HEK293 (cell line): ENCODE data around the gene RHCG.

Experiments
- CTCF ChIP-seq: fragments of 450-650 bp; formaldehyde crosslinking; IDR thresholded peaks from 2 replicates; pipeline ENCODE4 v1.5.1; 2016; ENCODE audit warnings: missing biosample characterization, missing genetic modification characterization
- HIC1 ChIP-seq: fragments of 450-650 bp; formaldehyde crosslinking; IDR thresholded peaks from 2 replicates; pipeline ENCODE4 v1.5.1; 2016; ENCODE audit warnings: missing biosample characterization, missing genetic modification characterization
- HOXD13 ChIP-seq: sonication (generic); formaldehyde crosslinking; IDR thresholded peaks from 2 replicates; pipeline ENCODE4 v1.8.0; 2022; ENCODE audit warnings: missing genetic modification reagents, borderline replicate concordance
- SETDB1 ChIP-seq: IDR thresholded peaks from one replicate; pipeline ENCODE4 v1.6.1; 2017; ENCODE audit warnings: mild to moderate bottlenecking, low read length, moderate library complexity, mixed read lengths; ENCODE audit not compliant: insufficient read length
- ZNF133 ChIP-seq: fragments of 450-650 bp; formaldehyde crosslinking; IDR thresholded peaks from 2 replicates; pipeline ENCODE4 v1.5.1; 2016; ENCODE audit warnings: missing biosample characterization, missing genetic modification characterization
- ZNF174 ChIP-seq: fragments of 450-650 bp; formaldehyde crosslinking; IDR thresholded peaks from 2 replicates; pipeline ENCODE4 v1.5.0; 2017; ENCODE audit warnings: missing biosample characterization, mild to moderate bottlenecking, missing genetic modification characterization
- ZNF302 ChIP-seq: fragments of 450-650 bp; formaldehyde crosslinking; IDR thresholded peaks from 2 replicates; pipeline ENCODE4 v1.5.1; 2016; ENCODE audit warnings: missing biosample characterization, missing genetic modification characterization, low read depth
- ZNF521 ChIP-seq: fragments of 450-650 bp; formaldehyde crosslinking; IDR thresholded peaks from 2 replicates; pipeline ENCODE4 v1.5.1; 2017; ENCODE audit warnings: missing biosample characterization, mild to moderate bottlenecking, missing genetic modification characterization
- ZNF792 ChIP-seq: fragments of 450-650 bp; formaldehyde crosslinking; IDR thresholded peaks from 2 replicates; pipeline ENCODE4 v1.5.1; 2016; ENCODE audit warnings: missing biosample characterization, missing genetic modification characterization
- TF ChIP-seq, protein P1 (sequence below): fragments of 450-650 bp; formaldehyde crosslinking; IDR thresholded peaks from 2 replicates; pipeline ENCODE4 v1.5.1; 2016; ENCODE audit warnings: missing biosample characterization, missing genetic modification characterization

GRCh38 chr15:89528757-89529352, 32.5 kb upstream of the RHCG start:
- TF ChIP-seq ZNF174 (tag by site-specific recombination) (no peak), HOXD13 (CRISPR knock-in tag) (no peak), HIC1 (no peak), ZNF133 (tag by site-specific recombination) (no peak), CTCF (tag by site-specific recombination) (no peak), ZNF302 (no peak), ZNF521 (tag by site-specific recombination) (no peak), SETDB1 (no peak), ZNF792 (no peak)
- TF ChIP-seq, protein P1, sequence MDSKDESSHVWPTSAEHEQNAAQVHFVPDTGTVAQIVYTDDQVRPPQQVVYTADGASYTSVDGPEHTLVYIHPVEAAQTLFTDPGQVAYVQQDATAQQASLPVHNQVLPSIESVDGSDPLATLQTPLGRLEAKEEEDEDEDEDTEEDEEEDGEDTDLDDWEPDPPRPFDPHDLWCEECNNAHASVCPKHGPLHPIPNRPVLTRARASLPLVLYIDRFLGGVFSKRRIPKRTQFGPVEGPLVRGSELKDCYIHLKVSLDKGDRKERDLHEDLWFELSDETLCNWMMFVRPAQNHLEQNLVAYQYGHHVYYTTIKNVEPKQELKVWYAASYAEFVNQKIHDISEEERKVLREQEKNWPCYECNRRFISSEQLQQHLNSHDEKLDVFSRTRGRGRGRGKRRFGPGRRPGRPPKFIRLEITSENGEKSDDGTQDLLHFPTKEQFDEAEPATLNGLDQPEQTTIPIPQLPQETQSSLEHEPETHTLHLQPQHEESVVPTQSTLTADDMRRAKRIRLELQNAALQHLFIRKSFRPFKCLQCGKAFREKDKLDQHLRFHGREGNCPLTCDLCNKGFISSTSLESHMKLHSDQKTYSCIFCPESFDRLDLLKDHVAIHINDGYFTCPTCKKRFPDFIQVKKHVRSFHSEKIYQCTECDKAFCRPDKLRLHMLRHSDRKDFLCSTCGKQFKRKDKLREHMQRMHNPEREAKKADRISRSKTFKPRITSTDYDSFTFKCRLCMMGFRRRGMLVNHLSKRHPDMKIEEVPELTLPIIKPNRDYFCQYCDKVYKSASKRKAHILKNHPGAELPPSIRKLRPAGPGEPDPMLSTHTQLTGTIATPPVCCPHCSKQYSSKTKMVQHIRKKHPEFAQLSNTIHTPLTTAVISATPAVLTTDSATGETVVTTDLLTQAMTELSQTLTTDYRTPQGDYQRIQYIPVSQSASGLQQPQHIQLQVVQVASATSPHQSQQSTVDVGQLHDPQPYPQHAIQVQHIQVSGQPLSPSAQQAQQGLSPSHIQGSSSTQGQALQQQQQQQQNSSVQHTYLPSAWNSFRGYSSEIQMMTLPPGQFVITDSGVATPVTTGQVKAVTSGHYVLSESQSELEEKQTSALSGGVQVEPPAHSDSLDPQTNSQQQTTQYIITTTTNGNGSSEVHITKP (tag by site-specific recombination), result no peak
